H9 (cell line): ENCODE measurements around the gene FAM98C. TPM values are rescaled to one million over a fixed set of nuclear protein-coding genes. Genes with fewer than 3 reads are reported as not detected.

Experiments
- DNase-seq: peaks from one replicate; pipeline ENCODE4 v3.0.0-alpha.2; 2017
- H2AFZ ChIP-seq: one replicate; pipeline ENCODE4 v1.6.1; 2013; ENCODE audit warnings: mild to moderate bottlenecking, low read length, control low read depth, moderate library complexity
- H2AK5ac ChIP-seq: 2 replicates; pipeline ENCODE4 v1.6.1; 2013; ENCODE audit warnings: low read length, control low read depth, mixed read lengths; ENCODE audit not compliant: insufficient read length
- H2BK120ac ChIP-seq: one replicate; pipeline ENCODE4 v1.6.1; 2013; ENCODE audit warnings: low read depth, mild to moderate bottlenecking, low read length, control low read depth, inconsistent platforms; ENCODE audit not compliant: poor library complexity, severe bottlenecking
- H2BK12ac ChIP-seq: 2 replicates; pipeline ENCODE4 v1.6.1; 2013; ENCODE audit warnings: low read length, control low read depth, mixed read lengths, low read depth; ENCODE audit not compliant: insufficient read length
- H2BK15ac ChIP-seq: 2 replicates; pipeline ENCODE4 v1.6.1; 2013; ENCODE audit warnings: low read depth, low read length, control low read depth
- H2BK20ac ChIP-seq: one replicate; pipeline ENCODE4 v1.6.1; 2013; ENCODE audit warnings: low read depth, mild to moderate bottlenecking, low read length, control low read depth, inconsistent platforms; ENCODE audit not compliant: poor library complexity, severe bottlenecking
- H2BK5ac ChIP-seq: 2 replicates; pipeline ENCODE4 v1.6.1; 2013; ENCODE audit warnings: low read length, control low read depth, mixed read lengths; ENCODE audit not compliant: insufficient read length
- H3K14ac ChIP-seq: 2 replicates; pipeline ENCODE4 v1.6.1; 2013; ENCODE audit warnings: low read length, control low read depth; ENCODE audit not compliant: insufficient read depth
- H3K18ac ChIP-seq: 2 replicates; pipeline ENCODE4 v1.6.1; 2013; ENCODE audit warnings: low read depth, mild to moderate bottlenecking, mixed read lengths, low read length, control low read depth; ENCODE audit not compliant: insufficient read length
- H3K23ac ChIP-seq: 2 replicates; pipeline ENCODE4 v1.6.1; 2013; ENCODE audit warnings: low read length, control low read depth, mixed read lengths, low read depth; ENCODE audit not compliant: insufficient read length
- H3K23me2 ChIP-seq: 2 replicates; pipeline ENCODE4 v1.6.1; 2013; ENCODE audit warnings: low read depth, mild to moderate bottlenecking, mixed read lengths, low read length, control low read depth; ENCODE audit not compliant: insufficient read length, poor library complexity, severe bottlenecking
- H3K27ac ChIP-seq: 2 replicates; pipeline ENCODE4 v1.5.1; 2013; ENCODE audit warnings: low read length, control low read depth, mixed read lengths, low read depth; ENCODE audit not compliant: insufficient read length
- H3K27me3 ChIP-seq: 2 replicates; pipeline ENCODE4 v1.6.1; 2013; ENCODE audit warnings: low read length, control low read depth, inconsistent platforms; ENCODE audit not compliant: insufficient read depth
- H3K4ac ChIP-seq: 2 replicates; pipeline ENCODE4 v1.6.1; 2013; ENCODE audit warnings: low read depth, mild to moderate bottlenecking, control low read depth, inconsistent platforms, low read length, moderate library complexity
- H3K4me1 ChIP-seq: 2 replicates; pipeline ENCODE4 v1.6.1; 2013; ENCODE audit warnings: low read length, control low read depth, inconsistent platforms; ENCODE audit not compliant: insufficient read depth
- H3K4me2 ChIP-seq: 2 replicates; pipeline ENCODE4 v1.6.1; 2013; ENCODE audit warnings: low read length, control low read depth, mixed read lengths; ENCODE audit not compliant: insufficient read length, insufficient read depth
- H3K56ac ChIP-seq: 2 replicates; pipeline ENCODE4 v1.6.1; 2013; ENCODE audit warnings: low read depth, mild to moderate bottlenecking, mixed read lengths, low read length, control low read depth; ENCODE audit not compliant: insufficient read length
- H3K79me1 ChIP-seq: 2 replicates; pipeline ENCODE4 v1.6.1; 2013; ENCODE audit warnings: low read depth, mild to moderate bottlenecking, moderate library complexity, low read length, control low read depth, inconsistent platforms; ENCODE audit not compliant: insufficient read depth, poor library complexity, severe bottlenecking
- H3K79me2 ChIP-seq: 2 replicates; pipeline ENCODE4 v1.6.1; 2013; ENCODE audit warnings: low read length, control low read depth, inconsistent platforms; ENCODE audit not compliant: insufficient read depth
- H3K9ac ChIP-seq: 2 replicates; pipeline ENCODE4 v1.6.1; 2013; ENCODE audit warnings: low read length, control low read depth, mixed read lengths; ENCODE audit not compliant: insufficient read length; ENCODE audit errors: extremely low read depth
- H3K9me3 ChIP-seq: one replicate; pipeline ENCODE4 v1.6.1; 2013; ENCODE audit warnings: low read depth, low read length, inconsistent platforms; ENCODE audit not compliant: control insufficient read depth
- H3T11ph ChIP-seq: one replicate; pipeline ENCODE4 v1.6.1; 2013; ENCODE audit warnings: mild to moderate bottlenecking, low read length, control low read depth, inconsistent platforms
- H4K20me1 ChIP-seq: one replicate; pipeline ENCODE4 v1.6.1; 2013; ENCODE audit not compliant: control insufficient read depth, insufficient read length, insufficient read depth
- H4K5ac ChIP-seq: 2 replicates; pipeline ENCODE4 v1.6.1; 2013; ENCODE audit warnings: low read depth, mild to moderate bottlenecking, mixed read lengths, low read length, control low read depth; ENCODE audit not compliant: insufficient read length
- H4K8ac ChIP-seq: replicated peaks from 2 replicates; pipeline ENCODE4 v1.6.1; 2013; ENCODE audit warnings: low read length, control low read depth, mixed read lengths, low read depth; ENCODE audit not compliant: insufficient read length
- H4K91ac ChIP-seq: 2 replicates; pipeline ENCODE4 v1.6.1; 2013; ENCODE audit warnings: low read depth, mild to moderate bottlenecking, moderate library complexity, mixed read lengths, low read length, control low read depth; ENCODE audit not compliant: insufficient read length
- H3K27ac Mint-ChIP-seq, 3 experiments: 2 replicates in 2 of 3; 3 replicates in 1 of 3; pipeline ENCODE4 v1.8.0; 2020 to 2021; ENCODE audit warnings: mixed read lengths in 3 of 3, mild to moderate bottlenecking in 1 of 3, moderate library complexity in 1 of 3
- H3K27me3 Mint-ChIP-seq: 2 replicates; pipeline ENCODE4 v1.8.0; 2021; ENCODE audit warnings: low read depth, mild to moderate bottlenecking, moderate library complexity, mixed read lengths
- H3K36me3 Mint-ChIP-seq, 3 experiments: 2 replicates in 2 of 3; 3 replicates in 1 of 3; pipeline ENCODE4 v1.8.0; 2020 to 2021; ENCODE audit warnings: low read depth in 3 of 3, mixed read lengths in 3 of 3; ENCODE audit not compliant: insufficient read depth in 1 of 3
- H3K4me1 Mint-ChIP-seq, 2 experiments: 2 replicates each; pipeline ENCODE4 v1.8.0; 2020; ENCODE audit warnings: mixed read lengths in 2 of 2
- H3K4me3 Mint-ChIP-seq, 2 experiments: 2 replicates in 1 of 2; 3 replicates in 1 of 2; pipeline ENCODE4 v1.8.0; 2020 to 2021; ENCODE audit warnings: mild to moderate bottlenecking in 2 of 2, mixed read lengths in 2 of 2, moderate library complexity in 1 of 2
- H3K9me3 Mint-ChIP-seq, 2 experiments: 2 replicates in 1 of 2; 3 replicates in 1 of 2; pipeline ENCODE4 v1.8.0; 2020; ENCODE audit warnings: mild to moderate bottlenecking in 2 of 2, mixed read lengths in 2 of 2, moderate library complexity in 1 of 2
- WGBS: extraction: QIAGEN DNeasy Blood & Tissue Kit; methylation state at CpG from one replicate; pipeline ENCODE4 v1.1.7; 2013; ENCODE audit warnings: missing lambda C conversion rate, low lambda C conversion rate, mixed read lengths; ENCODE audit not compliant: insufficient read length; ENCODE audit errors: extremely low coverage; 5-methylcytosine and 5-hydroxymethylcytosine counted together
- total RNA-seq: library from RNA; stranded (reverse); gene quantifications from 2 replicates; pipeline ENCODE4 v1.2.1, GENCODE V29; 2021
- TF ChIP-seq, protein P1 (sequence below): fragments of 200-600 bp; sonication (generic); conservative IDR thresholded peaks from 3 replicates; pipeline ENCODE4 v1.8.0; 2021; ENCODE audit warnings: antibody characterized with exemption, mild to moderate bottlenecking

FAM98C gene
- total RNA-seq, 1 experiment from 2014 or later: 16.4 TPM

DNA sequence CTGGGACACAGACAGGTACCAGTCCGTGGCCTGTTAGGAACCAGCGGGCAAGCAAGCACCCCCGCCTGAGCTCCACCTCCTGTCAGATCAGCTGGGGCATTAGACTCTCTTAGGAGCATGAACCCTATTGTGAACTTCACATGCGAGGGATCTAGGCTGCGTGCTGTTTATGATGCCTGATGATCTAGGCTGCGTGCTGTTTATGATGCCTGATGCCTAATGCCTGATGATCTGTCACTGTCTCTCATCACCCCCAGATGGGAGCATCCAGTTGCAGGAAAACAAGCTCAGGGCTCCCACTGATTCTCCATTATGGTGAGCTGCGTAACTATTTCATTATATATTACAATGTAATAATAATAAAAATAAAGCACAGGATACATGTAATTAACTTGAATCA, 19.5 kb downstream of the FAM98C start:
- H3K23me2 ChIP-seq: peaks cover 11% of the 10 kb centered on the region
- no peak overlapping the region for H4K5ac ChIP-seq
- H3K18ac ChIP-seq: no peak overlapping the region
- no peak overlapping the region for H2BK12ac ChIP-seq
- H3K4me1 ChIP-seq: no peaks in the 10 kb centered on the region; the same call in 1 of the 2 replicates
- Mint-ChIP-seq H3K36me3 (no peaks in the 10 kb centered on the region), H3K4me3 (no peak overlapping the region), H3K27me3 (peaks cover 26% of the 10 kb centered on the region), H3K9me3 (no peaks in the 10 kb centered on the region), H3K4me1 (peaks cover 11 to 19% of the 10 kb centered on the region in 2 experiments), H3K27ac (no peak overlapping the region; a peak in 2 of 7 replicates)
- H2BK120ac ChIP-seq: no peak overlapping the region
- no peak overlapping the region for H3K9ac ChIP-seq
- no peak overlapping the region for H4K8ac ChIP-seq
- H3K4ac ChIP-seq: no peak overlapping the region
- no peak overlapping the region for H2BK20ac ChIP-seq
- H3K23ac ChIP-seq: no peak overlapping the region
- H2BK5ac ChIP-seq: no peak overlapping the region
- no peak overlapping the region for H3K4me2 ChIP-seq
- DNase-seq: no peak
- H3K9me3 ChIP-seq: no peaks in the 10 kb centered on the region
- H3K56ac ChIP-seq: no peak overlapping the region
- H3K27me3 ChIP-seq: no peaks in the 10 kb centered on the region
- no CpG with 5 or more reads among the region's 7 CpGs for WGBS
- no peaks in the 10 kb centered on the region for H3K79me2 ChIP-seq
- H3K27ac ChIP-seq: no peak overlapping the region
- no peak overlapping the region for H2BK15ac ChIP-seq
- H4K91ac ChIP-seq: no peak overlapping the region
- H3T11ph ChIP-seq: no peak overlapping the region
- no peaks in the 10 kb centered on the region for H3K79me1 ChIP-seq
- H2AK5ac ChIP-seq: no peak overlapping the region
- no peak overlapping the region for H2AFZ ChIP-seq
- TF ChIP-seq, protein P1, sequence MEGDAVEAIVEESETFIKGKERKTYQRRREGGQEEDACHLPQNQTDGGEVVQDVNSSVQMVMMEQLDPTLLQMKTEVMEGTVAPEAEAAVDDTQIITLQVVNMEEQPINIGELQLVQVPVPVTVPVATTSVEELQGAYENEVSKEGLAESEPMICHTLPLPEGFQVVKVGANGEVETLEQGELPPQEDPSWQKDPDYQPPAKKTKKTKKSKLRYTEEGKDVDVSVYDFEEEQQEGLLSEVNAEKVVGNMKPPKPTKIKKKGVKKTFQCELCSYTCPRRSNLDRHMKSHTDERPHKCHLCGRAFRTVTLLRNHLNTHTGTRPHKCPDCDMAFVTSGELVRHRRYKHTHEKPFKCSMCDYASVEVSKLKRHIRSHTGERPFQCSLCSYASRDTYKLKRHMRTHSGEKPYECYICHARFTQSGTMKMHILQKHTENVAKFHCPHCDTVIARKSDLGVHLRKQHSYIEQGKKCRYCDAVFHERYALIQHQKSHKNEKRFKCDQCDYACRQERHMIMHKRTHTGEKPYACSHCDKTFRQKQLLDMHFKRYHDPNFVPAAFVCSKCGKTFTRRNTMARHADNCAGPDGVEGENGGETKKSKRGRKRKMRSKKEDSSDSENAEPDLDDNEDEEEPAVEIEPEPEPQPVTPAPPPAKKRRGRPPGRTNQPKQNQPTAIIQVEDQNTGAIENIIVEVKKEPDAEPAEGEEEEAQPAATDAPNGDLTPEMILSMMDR: no peak
- no peak overlapping the region for H3K14ac ChIP-seq
- H4K20me1 ChIP-seq: no peaks in the 10 kb centered on the region
